HG02981 (cell line): ENCODE results near the gene APOL5.

Source experiments
- ATAC-seq: cut with Tn5 transposase; IDR thresholded peaks from one replicate; pipeline ENCODE4 v1.9.1; 2021; ENCODE audit warnings: mild to moderate bottlenecking, moderate library complexity; ENCODE audit not compliant: unreplicated experiment

APOL5 gene

GRCh38 chr22:35739931-35740380, 22.3 kb downstream of the APOL5 start:
- no peak for ATAC-seq

- ATAC-seq: no peak
Observed at GRCh38 chr22:35740616-35741015, 22.9 kb downstream of the APOL5 start.

- ATAC-seq: no peak
Observed at GRCh38 chr22:35742342-35743100, 24.8 kb downstream of the APOL5 start.

- no peak for ATAC-seq
Observed at GRCh38 chr22:35743326-35743860, 25.7 kb downstream of the APOL5 start.

- no peak for ATAC-seq
Observed at GRCh38 chr22:35746248-35746647, 28.6 kb downstream of the APOL5 start.

- no peak for ATAC-seq
Observed at GRCh38 chr22:35746946-35747703, 29.5 kb downstream of the APOL5 start.

- peak; percentile 82 for ATAC-seq
Observed at GRCh38 chr22:35749808-35750207, 32.1 kb downstream of the APOL5 start.

GRCh38 chr22:35752006-35752862, 34.6 kb downstream of the APOL5 start:
- no peak for ATAC-seq

- ATAC-seq: no peak
Observed at GRCh38 chr22:35752863-35753189, 35.2 kb downstream of the APOL5 start.

- no peak for ATAC-seq
Observed at GRCh38 chr22:35754761-35755160, 37.1 kb downstream of the APOL5 start.

GRCh38 chr22:35756722-35757121, 39.0 kb downstream of the APOL5 start:
- ATAC-seq: no peak

- ATAC-seq: no peak
Observed at GRCh38 chr22:35758394-35758793, 40.7 kb downstream of the APOL5 start.

GRCh38 chr22:35761037-35761436, 43.4 kb downstream of the APOL5 start:
- no peak for ATAC-seq

- ATAC-seq: no peak
Observed at GRCh38 chr22:35766654-35767580, 49.2 kb downstream of the APOL5 start.

- no peak for ATAC-seq
Observed at GRCh38 chr22:35769974-35770373, 52.3 kb downstream of the APOL5 start.

- no peak for ATAC-seq
Observed at GRCh38 chr22:35775339-35775738, 57.7 kb downstream of the APOL5 start.

- ATAC-seq: no peak
Observed at GRCh38 chr22:35777335-35777975, 59.8 kb downstream of the APOL5 start.
